Tibial nerve (tissue), 3 donors: ENCODE data around the gene TRPV4.

Experiments
- POLR2A ChIP-seq, 2 donors: fragments of 450-650 bp; IDR thresholded peaks; one replicate each; pipeline ENCODE4 v1.6.1; 2017; ENCODE audit warnings: antibody characterized with exemption in 2 of 2, mild to moderate bottlenecking in 2 of 2, moderate library complexity in 2 of 2
- TF ChIP-seq, protein P1 (sequence below), 5 experiments: fragments of 200-600 bp in 3 of 5; fragments of 450-650 bp in 2 of 5; sonication (generic) in 3 of 5; IDR thresholded peaks; one replicate each; pipeline ENCODE4 v1.5.1; 2016 to 2019; ENCODE audit warnings: antibody characterized with exemption in 5 of 5, mild to moderate bottlenecking in 3 of 5, moderate library complexity in 2 of 5

DNA sequence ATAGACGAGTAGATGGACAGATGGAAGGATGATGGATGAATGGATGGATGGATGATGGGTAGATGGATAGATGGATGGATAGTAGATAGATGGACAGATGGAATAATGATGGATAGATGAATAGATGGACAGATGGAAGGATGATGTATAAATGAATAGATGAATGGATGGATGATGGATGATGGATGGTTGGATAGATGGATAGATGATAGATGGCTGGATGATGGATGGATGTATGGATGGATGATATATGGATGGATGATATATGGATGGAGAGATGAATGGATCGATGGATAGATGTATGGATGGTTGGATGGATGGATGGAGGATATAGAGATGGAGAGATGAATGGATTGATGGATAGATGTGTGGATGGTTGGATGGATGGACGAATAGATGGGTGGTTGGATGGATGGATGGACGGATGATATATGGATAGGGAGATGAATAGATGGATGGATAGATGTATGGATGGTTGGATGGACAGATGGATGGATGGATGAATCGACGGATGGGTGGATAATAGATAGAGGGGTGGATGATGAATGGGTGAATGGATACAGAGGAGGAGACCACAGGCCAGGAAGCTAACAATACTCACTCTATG lies 19.3 kb downstream of the TRPV4 start:
- TF ChIP-seq, protein P1, sequence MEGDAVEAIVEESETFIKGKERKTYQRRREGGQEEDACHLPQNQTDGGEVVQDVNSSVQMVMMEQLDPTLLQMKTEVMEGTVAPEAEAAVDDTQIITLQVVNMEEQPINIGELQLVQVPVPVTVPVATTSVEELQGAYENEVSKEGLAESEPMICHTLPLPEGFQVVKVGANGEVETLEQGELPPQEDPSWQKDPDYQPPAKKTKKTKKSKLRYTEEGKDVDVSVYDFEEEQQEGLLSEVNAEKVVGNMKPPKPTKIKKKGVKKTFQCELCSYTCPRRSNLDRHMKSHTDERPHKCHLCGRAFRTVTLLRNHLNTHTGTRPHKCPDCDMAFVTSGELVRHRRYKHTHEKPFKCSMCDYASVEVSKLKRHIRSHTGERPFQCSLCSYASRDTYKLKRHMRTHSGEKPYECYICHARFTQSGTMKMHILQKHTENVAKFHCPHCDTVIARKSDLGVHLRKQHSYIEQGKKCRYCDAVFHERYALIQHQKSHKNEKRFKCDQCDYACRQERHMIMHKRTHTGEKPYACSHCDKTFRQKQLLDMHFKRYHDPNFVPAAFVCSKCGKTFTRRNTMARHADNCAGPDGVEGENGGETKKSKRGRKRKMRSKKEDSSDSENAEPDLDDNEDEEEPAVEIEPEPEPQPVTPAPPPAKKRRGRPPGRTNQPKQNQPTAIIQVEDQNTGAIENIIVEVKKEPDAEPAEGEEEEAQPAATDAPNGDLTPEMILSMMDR (IDR thresholded peaks at IDR 0.05), result no peak
- TF ChIP-seq POLR2A (IDR thresholded peaks at IDR 0.05), result no peak
